Colonic mucosa (tissue), 4 donors: ENCODE measurements around the gene SPDYE4. TPM values are rescaled to one million over a fixed set of nuclear protein-coding genes. Genes with fewer than 3 reads are reported as not detected.

Source experiments
- DNase-seq: peaks from one replicate; pipeline ENCODE4 v3.0.0-alpha.2; 2020
- H3K27ac ChIP-seq: fragments of 200-600 bp; one replicate; pipeline ENCODE4 v1.8.0; 2021
- H3K27me3 ChIP-seq: fragments of 200-600 bp; one replicate; pipeline ENCODE4 v1.8.0; 2021
- H3K36me3 ChIP-seq: fragments of 200-600 bp; one replicate; pipeline ENCODE4 v1.8.0; 2021
- H3K4me1 ChIP-seq: fragments of 200-600 bp; one replicate; pipeline ENCODE4 v1.8.0; 2021; ENCODE audit warnings: mild to moderate bottlenecking
- H3K4me3 ChIP-seq: fragments of 200-600 bp; one replicate; pipeline ENCODE4 v1.8.0; 2021
- H3K9ac ChIP-seq, 2 donors: one replicate each; pipeline ENCODE4 v1.7.0; 2013; ENCODE audit warnings: control low read depth in 2 of 2, low read depth in 2 of 2, low read length in 2 of 2
- H3K9me3 ChIP-seq: fragments of 200-600 bp; one replicate; pipeline ENCODE4 v1.8.0; 2021
- intact Hi-C: fragments of 100-400 bp; cut with DNase I; formaldehyde crosslinking; loops from one replicate; pipeline ENCODE4 v1.14.1; 2022
- total RNA-seq, 2 donors: library from RNA; stranded (reverse); fragmentation: NEBNext Ultra II Directional in 1 of 2; extraction: Animal tissue kit (Norgen Biotek cat#: 25700) in 1 of 2; gene quantifications; one replicate each; pipeline ENCODE4 v1.2.1, GENCODE V29; 2021
- TF ChIP-seq, protein P1 (sequence below): fragments of 200-600 bp; IDR thresholded peaks from one replicate; pipeline ENCODE4 v1.8.0; 2022; ENCODE audit warnings: antibody characterized with exemption, mild to moderate bottlenecking
- donor health status: healthy.
- donor health status: DM: no; HTN: no; CAD: no.
- donor health status: DM: no; HTN: no; CAD: no.

The SPDYE4 gene
- total RNA-seq, 2 donors from 2014 or later: not detected

DNA sequence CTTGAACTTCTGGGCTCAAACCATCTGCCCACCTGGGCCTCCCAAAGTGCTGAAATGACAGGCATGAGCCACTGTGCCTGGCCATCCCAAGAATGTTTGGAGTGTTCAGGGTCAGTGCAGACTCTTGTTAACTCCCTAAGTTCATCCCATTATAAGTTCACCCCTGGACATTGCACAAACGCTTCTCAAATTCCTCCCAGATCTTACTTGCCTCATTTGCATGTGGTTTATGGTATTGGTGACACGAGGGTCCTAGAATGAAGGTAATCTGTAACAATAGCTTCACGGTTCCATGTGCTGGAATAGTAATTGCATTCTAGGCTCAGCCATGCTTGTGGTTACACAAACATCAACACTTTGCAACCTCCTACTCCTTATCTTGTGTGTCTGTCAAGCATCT is 8.7 kb downstream of the SPDYE4 start:
- DNase-seq: no peak
- H3K4me3 ChIP-seq: no peak overlapping the region
- no peak overlapping the region for H3K9ac ChIP-seq
- no peaks in the 10 kb centered on the region for H3K36me3 ChIP-seq
- no peaks in the 10 kb centered on the region for H3K9me3 ChIP-seq
- no peaks in the 10 kb centered on the region for H3K27me3 ChIP-seq
- intact Hi-C loops: no loop called here
- TF ChIP-seq, protein P1, sequence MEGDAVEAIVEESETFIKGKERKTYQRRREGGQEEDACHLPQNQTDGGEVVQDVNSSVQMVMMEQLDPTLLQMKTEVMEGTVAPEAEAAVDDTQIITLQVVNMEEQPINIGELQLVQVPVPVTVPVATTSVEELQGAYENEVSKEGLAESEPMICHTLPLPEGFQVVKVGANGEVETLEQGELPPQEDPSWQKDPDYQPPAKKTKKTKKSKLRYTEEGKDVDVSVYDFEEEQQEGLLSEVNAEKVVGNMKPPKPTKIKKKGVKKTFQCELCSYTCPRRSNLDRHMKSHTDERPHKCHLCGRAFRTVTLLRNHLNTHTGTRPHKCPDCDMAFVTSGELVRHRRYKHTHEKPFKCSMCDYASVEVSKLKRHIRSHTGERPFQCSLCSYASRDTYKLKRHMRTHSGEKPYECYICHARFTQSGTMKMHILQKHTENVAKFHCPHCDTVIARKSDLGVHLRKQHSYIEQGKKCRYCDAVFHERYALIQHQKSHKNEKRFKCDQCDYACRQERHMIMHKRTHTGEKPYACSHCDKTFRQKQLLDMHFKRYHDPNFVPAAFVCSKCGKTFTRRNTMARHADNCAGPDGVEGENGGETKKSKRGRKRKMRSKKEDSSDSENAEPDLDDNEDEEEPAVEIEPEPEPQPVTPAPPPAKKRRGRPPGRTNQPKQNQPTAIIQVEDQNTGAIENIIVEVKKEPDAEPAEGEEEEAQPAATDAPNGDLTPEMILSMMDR: no peak
- H3K27ac ChIP-seq: no peak overlapping the region
- no peaks in the 10 kb centered on the region for H3K4me1 ChIP-seq

DNA sequence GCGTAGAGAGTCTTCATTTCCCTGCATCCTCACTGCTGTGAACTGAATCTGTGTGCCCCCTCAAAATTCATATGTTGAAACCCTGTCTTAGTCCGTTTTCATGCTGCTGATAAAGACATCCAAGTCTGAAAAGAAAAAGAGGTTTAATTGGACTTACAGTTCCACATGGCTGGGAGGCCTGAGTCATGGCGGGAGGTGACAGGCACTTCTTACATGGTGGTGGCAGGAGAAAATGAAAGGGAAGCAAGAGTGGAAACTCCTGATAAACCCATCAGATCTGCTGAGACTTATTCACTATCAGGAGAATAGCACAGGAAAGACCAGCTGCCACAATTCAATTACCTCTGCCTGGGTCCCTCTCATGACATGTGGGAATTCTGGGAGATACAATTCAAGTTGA is 10.6 kb downstream of the SPDYE4 start:
- Histone ChIP-seq H3K27ac (no peak overlapping the region), H3K4me3 (no peak overlapping the region), H3K4me1 (no peaks in the 10 kb centered on the region), H3K27me3 (no peaks in the 10 kb centered on the region), H3K36me3 (no peaks in the 10 kb centered on the region), H3K9me3 (no peaks in the 10 kb centered on the region), H3K9ac (no peak overlapping the region)
- DNase-seq: no peak
- intact Hi-C loops: loop anchor here (2.0 kb wide), 1 partner anchor 337 kb away; no protein-coding TSS in a partner anchor
- TF ChIP-seq, protein P1: no peak

DNA sequence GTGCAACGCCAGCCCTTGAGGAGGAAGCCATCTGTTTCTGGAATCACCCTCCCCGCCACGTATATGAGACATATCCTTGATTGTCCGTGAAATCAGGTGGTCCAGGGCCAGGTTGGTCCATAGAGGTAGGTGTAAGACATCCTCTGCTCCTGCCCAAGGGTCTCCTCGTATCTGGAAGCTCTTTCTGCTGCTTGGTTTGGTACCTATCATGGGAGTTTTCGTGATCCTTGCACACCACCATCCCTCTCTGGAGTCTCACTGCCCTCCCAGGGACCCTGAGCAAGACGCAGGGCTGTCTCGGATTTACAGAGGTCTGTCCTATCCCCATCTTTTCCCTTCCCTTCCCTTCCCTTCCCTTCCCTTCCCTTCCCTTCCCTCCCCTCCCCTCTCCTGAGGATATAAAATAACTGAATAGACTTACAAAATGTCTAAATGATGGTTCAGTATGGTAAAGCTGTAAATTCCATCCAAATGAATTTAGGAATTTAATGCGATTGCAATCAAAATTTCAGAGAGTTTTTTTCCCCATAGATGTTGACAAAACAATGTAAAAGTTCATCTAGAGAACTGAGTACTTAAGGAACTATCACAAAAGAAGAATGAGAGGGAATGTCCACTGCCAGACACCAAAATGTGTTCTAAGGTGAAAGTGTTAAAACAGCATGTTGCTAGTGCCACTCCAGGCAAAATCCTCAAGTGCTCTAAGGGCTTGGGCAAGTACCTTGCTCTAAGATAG is 11.7 kb downstream of the SPDYE4 start:
- no peak overlapping the region for H3K27ac ChIP-seq
- TF ChIP-seq, protein P1: no peak
- H3K9ac ChIP-seq: no peak overlapping the region

DNA sequence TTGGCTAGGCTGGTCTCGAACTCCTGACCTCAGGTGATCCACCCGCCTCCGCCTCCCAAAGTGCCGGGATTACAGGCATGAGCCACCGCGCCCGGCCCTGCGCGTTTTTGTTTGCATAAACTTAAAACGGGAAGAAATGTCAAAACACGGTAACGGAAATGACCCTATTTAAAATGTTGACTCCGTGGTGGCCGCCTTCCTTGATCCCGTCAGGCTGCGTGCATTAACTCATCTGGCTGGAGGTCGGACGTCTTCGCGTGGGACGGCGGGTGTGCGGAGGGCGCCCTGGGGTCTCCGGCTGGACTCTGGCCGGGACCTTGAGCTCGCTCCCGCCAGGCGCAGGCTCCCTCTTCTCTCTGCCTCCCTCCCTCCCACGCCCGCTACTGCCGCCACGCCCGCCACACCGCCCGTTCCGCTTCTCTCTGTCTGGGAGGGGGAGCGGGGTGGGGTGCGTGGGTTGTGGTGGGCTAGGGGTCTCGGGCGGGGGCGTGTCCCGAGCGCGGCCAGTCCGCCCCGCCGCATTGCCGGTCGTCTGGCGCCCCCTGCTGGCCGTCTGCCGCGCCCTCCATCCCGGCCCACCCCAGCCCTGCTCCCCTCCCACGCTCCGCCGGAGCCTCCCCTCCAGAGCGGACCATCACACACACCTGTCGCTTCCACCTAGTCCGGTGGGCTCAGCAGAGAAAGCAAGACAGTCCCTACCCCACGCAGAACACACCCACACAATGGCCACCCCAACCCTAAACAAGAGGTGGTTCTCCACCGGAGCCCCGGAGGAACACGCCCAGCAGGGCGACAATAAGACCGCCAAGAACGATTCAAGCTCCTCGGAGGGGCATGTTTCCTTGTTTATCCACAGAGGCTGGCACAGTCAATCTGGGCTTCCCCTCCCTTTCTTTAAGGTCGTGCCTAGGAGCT is 12.5 kb downstream of the SPDYE4 start:
- Histone ChIP-seq H3K4me3 (peak overlapping the region; percentile 63), H3K4me1 (no peaks in the 10 kb centered on the region), H3K9ac (peak overlapping the region; percentile 34 to 50), H3K36me3 (no peaks in the 10 kb centered on the region), H3K27ac (no peak overlapping the region), H3K27me3 (no peaks in the 10 kb centered on the region), H3K9me3 (no peaks in the 10 kb centered on the region)
- TF ChIP-seq, protein P1: peak; percentile 94
- intact Hi-C loops: loop anchor here (2.0 kb wide), 1 partner anchor 335 kb away; no protein-coding TSS in a partner anchor
- peak; percentile 66 for DNase-seq

More for the DNA sequence above, 11.7 kb downstream of the SPDYE4 start:
- H3K27me3 ChIP-seq: no peaks in the 10 kb centered on the region
- intact Hi-C loops: loop anchor here (2.0 kb wide), 1 partner anchor 336 kb away; no protein-coding TSS in a partner anchor
- H3K9me3 ChIP-seq: no peaks in the 10 kb centered on the region
- H3K36me3 ChIP-seq: no peaks in the 10 kb centered on the region
- DNase-seq: no peak
- peak overlapping the region; percentile 63 for H3K4me3 ChIP-seq
- H3K4me1 ChIP-seq: no peaks in the 10 kb centered on the region

DNA sequence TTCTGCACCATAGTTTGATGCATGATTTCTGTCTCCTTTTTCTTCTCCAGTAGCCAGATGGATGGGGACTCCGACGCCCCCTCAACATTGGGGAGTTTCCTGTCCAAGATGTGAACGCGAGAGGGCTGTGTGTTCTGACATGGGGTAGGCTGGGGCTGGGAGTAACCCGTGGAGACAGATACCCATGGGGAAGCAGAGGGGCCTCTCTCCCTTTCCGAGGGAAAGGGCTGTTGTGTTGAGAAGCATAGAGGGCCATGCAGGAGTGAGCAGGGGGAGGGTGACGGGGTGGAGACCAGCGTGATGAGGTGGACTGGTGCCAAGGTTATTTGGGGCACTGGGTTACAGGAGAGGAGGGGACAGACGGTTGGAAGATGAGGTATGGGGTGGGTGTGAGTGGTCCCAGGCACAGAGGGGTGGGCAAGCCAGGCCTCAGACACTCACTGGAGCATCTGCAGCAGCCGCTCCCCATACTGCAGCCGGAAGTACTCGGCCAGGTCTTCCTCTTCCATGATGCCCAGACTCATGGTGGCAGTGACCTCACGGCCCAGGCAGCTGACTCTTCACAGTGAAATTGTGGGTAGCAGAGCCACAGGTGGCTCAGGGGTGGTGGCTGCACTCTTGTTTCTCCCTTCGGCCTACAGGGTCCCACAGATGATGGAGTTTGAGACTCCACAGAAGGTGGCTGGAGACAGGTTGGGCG is 14.1 kb downstream of the SPDYE4 start:
- TF ChIP-seq, protein P1: no peak
- H3K27me3 ChIP-seq: no peaks in the 10 kb centered on the region
- no peaks in the 10 kb centered on the region for H3K36me3 ChIP-seq
- intact Hi-C loops: loop anchor here (5.0 kb wide), 1 partner anchor 172 kb away; no protein-coding TSS in a partner anchor
- no peak overlapping the region for H3K4me3 ChIP-seq
- no peaks in the 10 kb centered on the region for H3K4me1 ChIP-seq
- H3K27ac ChIP-seq: no peak overlapping the region
- no peak for DNase-seq
- H3K9ac ChIP-seq: peak overlapping the region in 1 of 2 donors; percentile 12
- H3K9me3 ChIP-seq: no peaks in the 10 kb centered on the region
